Panc1 (cell line): Measurements from ENCODE around the gene MARCHF3. TPM values are rescaled to one million over a fixed set of nuclear protein-coding genes. Genes with fewer than 3 reads are reported as not detected.
"Not testable (repeated sequence)": the region's sequence is repeated elsewhere in the genome, so short reads cannot be mapped to it uniquely, and the experiment has no call there.

ENCODE experiments used
- ATAC-seq: fragments of 200-7000 bp; cut with Tn5 transposase; 2 replicates; pipeline ENCODE4 v1.9.1; 2020; ENCODE audit warnings: mild to moderate bottlenecking, moderate library complexity
- BruUV-seq: library from RNA; stranded (reverse); fragments of 400-500 nt; replicated peaks from 2 replicates; lab custom pipeline; 2021; lab: Mats Ljungman, UMichigan
- CTCF ChIA-PET: fragments of 300-600 bp; sonication (Branson Sonifier 250); formaldehyde crosslinking; loops from one replicate; lab custom pipeline; 2022; ENCODE audit warnings: antibody characterized with exemption; lab: Charles Lee
- POLR2A ChIA-PET: fragments of 300-600 bp; sonication (Branson Sonifier 250); formaldehyde crosslinking; loops from one replicate; lab custom pipeline; 2022; ENCODE audit warnings: antibody characterized with exemption; lab: Charles Lee
- DNase-seq: peaks from one replicate; pipeline ENCODE4 v3.0.0-alpha.2; 2010; ENCODE audit warnings: low read depth, low spot score
- H3K27ac ChIP-seq: 2 replicates; pipeline ENCODE4 v1.5.1; 2011; ENCODE audit warnings: mild to moderate bottlenecking, low read length, inconsistent platforms
- H3K27me3 ChIP-seq: fragments of 200-500 bp; sonication (Bioruptor generic); 2 replicates; pipeline ENCODE4 v1.6.0; 2014; ENCODE audit warnings: low read length, inconsistent platforms; ENCODE audit not compliant: control insufficient read depth, insufficient read depth
- H3K36me3 ChIP-seq: fragments of 200-500 bp; sonication (Bioruptor generic); 2 replicates; pipeline ENCODE4 v1.5.1; 2014; ENCODE audit warnings: inconsistent platforms, mild to moderate bottlenecking, low read length, moderate library complexity; ENCODE audit not compliant: control insufficient read depth, insufficient read depth
- H3K4me1 ChIP-seq: 2 replicates; pipeline ENCODE4 v1.5.1; 2011; ENCODE audit warnings: inconsistent platforms, mild to moderate bottlenecking, low read length, moderate library complexity; ENCODE audit not compliant: control insufficient read depth, insufficient read depth
- H3K4me3 ChIP-seq, 2 experiments: 2 replicates each; pipeline ENCODE4 v1.5.1; 2011 to 2012; ENCODE audit warnings: low read depth in 2 of 2, low read length in 2 of 2, mild to moderate bottlenecking in 2 of 2, inconsistent platforms in 1 of 2, moderate library complexity in 1 of 2
- H3K9me3 ChIP-seq: fragments of 200-500 bp; sonication (Bioruptor generic); 2 replicates; pipeline ENCODE4 v1.5.1; 2014; ENCODE audit warnings: low read depth, mild to moderate bottlenecking, inconsistent platforms, low read length, moderate library complexity; ENCODE audit not compliant: control insufficient read depth, insufficient read depth
- CTCF ChIP-seq: fragments of 450-650 bp; IDR thresholded peaks from 2 replicates; pipeline ENCODE4 v1.5.1; 2017; ENCODE audit warnings: mild to moderate bottlenecking
- POLR2AphosphoS5 ChIP-seq: IDR thresholded peaks from 2 replicates; pipeline ENCODE4 v1.6.1; 2012; ENCODE audit warnings: mild to moderate bottlenecking, low read depth, low read length, moderate library complexity
- SIN3A ChIP-seq: IDR thresholded peaks from 2 replicates; pipeline ENCODE4 v1.6.1; 2012; ENCODE audit warnings: low read depth, mild to moderate bottlenecking, low read length, moderate library complexity, borderline replicate concordance; ENCODE audit not compliant: insufficient read depth
- TCF7L2 ChIP-seq: IDR thresholded peaks from 2 replicates; pipeline ENCODE4 v1.6.1; 2011; ENCODE audit warnings: mild to moderate bottlenecking, low read depth, low read length, inconsistent platforms
- in situ Hi-C: cut with HindIII; loops from 2 replicates; pipeline ENCODE4 v1.10.0; 2016; ENCODE audit warnings: low sequenced_read_pairs, low pct_unique_long_range_greater_than_20kb
- intact Hi-C: fragments of 100-400 bp; cut with micrococcal nuclease; formaldehyde crosslinking; loops from one replicate; pipeline ENCODE4 v1.10.0; 2022; ENCODE audit not compliant: unreplicated experiment
- total RNA-seq: library from RNA; stranded (reverse); gene quantifications from one replicate; pipeline ENCODE4 v1.2.1, GENCODE V29; 2021; ENCODE audit not compliant: unreplicated experiment
- TF ChIP-seq, protein P1 (sequence below), 2 experiments: IDR thresholded peaks; 2 replicates each; pipeline ENCODE4 v1.6.1; 2011 to 2012; ENCODE audit warnings: low read depth in 2 of 2, control low read depth in 1 of 2, low read length in 1 of 2, mild to moderate bottlenecking in 1 of 2, moderate library complexity in 1 of 2; ENCODE audit not compliant: insufficient read depth in 1 of 2

MARCHF3 gene
- total RNA-seq, 1 experiment from 2014 or later = 3.0 TPM

DNA sequence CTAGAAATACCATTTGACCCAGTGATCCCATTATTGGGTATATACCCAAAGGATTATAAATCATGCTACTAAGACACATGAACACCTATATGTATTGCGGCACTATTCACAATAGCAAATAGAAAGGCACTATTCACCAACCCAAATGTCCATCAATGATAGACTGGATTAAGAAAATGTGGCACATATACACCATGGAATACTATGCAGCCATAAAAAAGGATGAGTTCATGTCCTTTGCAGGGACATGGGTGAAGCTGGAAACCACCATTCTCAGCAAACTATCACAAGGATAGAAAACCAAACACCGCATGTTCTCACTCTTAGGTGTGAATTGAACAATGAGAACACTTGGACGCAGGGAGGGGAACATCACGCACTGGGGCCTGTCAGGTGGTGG, 13.6 kb downstream of the MARCHF3 start:
- intact Hi-C loops, ATAC-seq, H3K36me3 ChIP-seq, DNase-seq, H3K27ac ChIP-seq, H3K9me3 ChIP-seq, H3K4me1 ChIP-seq, POLR2A ChIA-PET, H3K4me3 ChIP-seq, CTCF ChIA-PET, BruUV-seq, H3K27me3 ChIP-seq, in situ Hi-C loops: not testable (repeated sequence)

- no peak for ATAC-seq
- ChIA-PET CTCF (no interaction called here), POLR2A (no interaction called here)
- H3K4me3 ChIP-seq = no peak overlapping the region
- no peaks in the 10 kb centered on the region for H3K4me1 ChIP-seq
- no peaks in the 10 kb centered on the region for H3K36me3 ChIP-seq
- DNase-seq = no peak
- in situ Hi-C loops = no loop called here
- no peak for TF ChIP-seq POLR2AphosphoS5
- no peak for TF ChIP-seq CTCF
- TF ChIP-seq, protein P1, sequence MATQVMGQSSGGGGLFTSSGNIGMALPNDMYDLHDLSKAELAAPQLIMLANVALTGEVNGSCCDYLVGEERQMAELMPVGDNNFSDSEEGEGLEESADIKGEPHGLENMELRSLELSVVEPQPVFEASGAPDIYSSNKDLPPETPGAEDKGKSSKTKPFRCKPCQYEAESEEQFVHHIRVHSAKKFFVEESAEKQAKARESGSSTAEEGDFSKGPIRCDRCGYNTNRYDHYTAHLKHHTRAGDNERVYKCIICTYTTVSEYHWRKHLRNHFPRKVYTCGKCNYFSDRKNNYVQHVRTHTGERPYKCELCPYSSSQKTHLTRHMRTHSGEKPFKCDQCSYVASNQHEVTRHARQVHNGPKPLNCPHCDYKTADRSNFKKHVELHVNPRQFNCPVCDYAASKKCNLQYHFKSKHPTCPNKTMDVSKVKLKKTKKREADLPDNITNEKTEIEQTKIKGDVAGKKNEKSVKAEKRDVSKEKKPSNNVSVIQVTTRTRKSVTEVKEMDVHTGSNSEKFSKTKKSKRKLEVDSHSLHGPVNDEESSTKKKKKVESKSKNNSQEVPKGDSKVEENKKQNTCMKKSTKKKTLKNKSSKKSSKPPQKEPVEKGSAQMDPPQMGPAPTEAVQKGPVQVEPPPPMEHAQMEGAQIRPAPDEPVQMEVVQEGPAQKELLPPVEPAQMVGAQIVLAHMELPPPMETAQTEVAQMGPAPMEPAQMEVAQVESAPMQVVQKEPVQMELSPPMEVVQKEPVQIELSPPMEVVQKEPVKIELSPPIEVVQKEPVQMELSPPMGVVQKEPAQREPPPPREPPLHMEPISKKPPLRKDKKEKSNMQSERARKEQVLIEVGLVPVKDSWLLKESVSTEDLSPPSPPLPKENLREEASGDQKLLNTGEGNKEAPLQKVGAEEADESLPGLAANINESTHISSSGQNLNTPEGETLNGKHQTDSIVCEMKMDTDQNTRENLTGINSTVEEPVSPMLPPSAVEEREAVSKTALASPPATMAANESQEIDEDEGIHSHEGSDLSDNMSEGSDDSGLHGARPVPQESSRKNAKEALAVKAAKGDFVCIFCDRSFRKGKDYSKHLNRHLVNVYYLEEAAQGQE (IDR thresholded peaks at IDR 0.05; ENCODE audit: insufficient read depth in 1 of 2, low read depth in 2 of 2, low read length in 1 of 2) = no peak
- no peak for TF ChIP-seq SIN3A
- TF ChIP-seq TCF7L2 = no peak
- intact Hi-C loops = no loop called here
- H3K27ac ChIP-seq = no peak overlapping the region
- H3K9me3 ChIP-seq = no peaks in the 10 kb centered on the region
- no peaks in the 10 kb centered on the region for H3K27me3 ChIP-seq
- BruUV-seq = no TSS peak
These were observed 14.6 kb downstream of the MARCHF3 start for GRCh38 chr5:127015716-127016115.

DNA sequence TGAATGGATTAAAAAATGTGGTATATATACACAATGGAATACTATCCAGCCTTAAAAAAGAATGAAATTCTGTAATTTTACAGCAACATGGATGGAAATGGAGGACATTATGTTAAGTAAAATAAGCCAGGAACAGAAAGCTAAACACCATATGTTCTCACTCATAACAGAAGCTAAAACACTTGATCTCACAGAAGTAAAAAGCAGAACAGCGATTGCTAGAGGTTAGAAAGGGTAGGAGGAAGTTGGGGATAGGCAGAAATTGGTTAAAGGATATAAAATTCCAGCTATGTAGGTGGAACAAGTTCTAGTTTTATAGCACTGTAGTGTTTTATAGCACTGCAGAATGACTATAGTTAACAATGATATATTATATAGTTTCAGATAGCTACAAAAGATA, 15.8 kb downstream of the MARCHF3 start:
- BruUV-seq = no TSS peak
- ATAC-seq = no peak
- ChIA-PET POLR2A (no interaction called here), CTCF (no interaction called here)
- Histone ChIP-seq H3K27me3 (no peaks in the 10 kb centered on the region), H3K36me3 (no peaks in the 10 kb centered on the region), H3K4me3 (no peak overlapping the region), H3K4me1 (no peaks in the 10 kb centered on the region), H3K27ac (no peak overlapping the region), H3K9me3 (no peaks in the 10 kb centered on the region)
- in situ Hi-C loops = no loop called here
- TF ChIP-seq CTCF (no peak), SIN3A (no peak)
- DNase-seq = no peak
- intact Hi-C loops = no loop called here
